ELR (cell line): ENCODE results near the gene TIAM1.
"Not testable (repeated sequence)": the region's sequence is repeated elsewhere in the genome, so short reads cannot be mapped to it uniquely, and the experiment has no call there.

ENCODE experiments used
- DNase-seq: peaks from one replicate; pipeline ENCODE4 v3.0.0-alpha.2; 2015; ENCODE audit warnings: low read depth

Gene TIAM1

GRCh38 chr21:31254131-31254530 lies 89.9 kb downstream of the TIAM1 start:
- DNase-seq: no peak

GRCh38 chr21:31253684-31254083 lies 90.4 kb downstream of the TIAM1 start:
- no peak for DNase-seq

- DNase-seq: no peak
Observed at GRCh38 chr21:31252611-31253010, 91.5 kb downstream of the TIAM1 start.

- no peak for DNase-seq
Observed at GRCh38 chr21:31252091-31252490, 92.0 kb downstream of the TIAM1 start.

GRCh38 chr21:31251686-31252085 lies 92.4 kb downstream of the TIAM1 start:
- no peak for DNase-seq

GRCh38 chr21:31248598-31248997 lies 95.5 kb downstream of the TIAM1 start:
- peak; percentile 58 for DNase-seq

- no peak for DNase-seq
Observed at GRCh38 chr21:31243611-31244010, 100.5 kb downstream of the TIAM1 start.

GRCh38 chr21:31236528-31236927 lies 107.5 kb downstream of the TIAM1 start:
- peak; percentile 9 for DNase-seq

- DNase-seq: peak; percentile 31
Observed at GRCh38 chr21:31235671-31236450, 108.2 kb downstream of the TIAM1 start.

- DNase-seq: no peak
Observed at GRCh38 chr21:31234936-31235335, 109.1 kb downstream of the TIAM1 start.

- no peak for DNase-seq
Observed at GRCh38 chr21:31233711-31234110, 110.3 kb downstream of the TIAM1 start.

GRCh38 chr21:31232344-31232743 lies 111.7 kb downstream of the TIAM1 start:
- no peak for DNase-seq

GRCh38 chr21:31230937-31231336 lies 113.1 kb downstream of the TIAM1 start:
- no peak for DNase-seq

GRCh38 chr21:31228723-31229122 lies 115.3 kb downstream of the TIAM1 start:
- DNase-seq: not testable (repeated sequence)

- DNase-seq: no peak
Observed at GRCh38 chr21:31225713-31226112, 118.3 kb downstream of the TIAM1 start.

GRCh38 chr21:31222142-31222541 lies 121.9 kb downstream of the TIAM1 start:
- no peak for DNase-seq

GRCh38 chr21:31221043-31221442 lies 123.0 kb downstream of the TIAM1 start:
- DNase-seq: no peak

GRCh38 chr21:31220575-31220974 lies 123.5 kb downstream of the TIAM1 start:
- DNase-seq: no peak

- no peak for DNase-seq
Observed at GRCh38 chr21:31218830-31219608, 125.0 kb downstream of the TIAM1 start.

GRCh38 chr21:31216206-31216605 lies 127.9 kb downstream of the TIAM1 start:
- DNase-seq: no peak

GRCh38 chr21:31213787-31214186 lies 130.3 kb downstream of the TIAM1 start:
- DNase-seq: peak; percentile 5

- no peak for DNase-seq
Observed at GRCh38 chr21:31211836-31212235, 132.2 kb downstream of the TIAM1 start.

- DNase-seq: no peak
Observed at GRCh38 chr21:31205412-31205811, 138.6 kb downstream of the TIAM1 start.
